Fibroblast of mammary gland (primary cell): ENCODE measurements around the gene SFXN2.
"Not testable (repeated sequence)": the region's sequence is repeated elsewhere in the genome, so short reads cannot be mapped to it uniquely, and the experiment has no call there.

Source experiments
- DNase-seq: peaks from one replicate; pipeline ENCODE4 v3.0.0-alpha.2; 2010; ENCODE audit warnings: low read depth
- H3K4me3 ChIP-seq: 2 replicates; pipeline ENCODE4 v1.5.1; 2011; ENCODE audit warnings: low read depth, mild to moderate bottlenecking, low read length, moderate library complexity; ENCODE audit not compliant: control insufficient read depth
- TF ChIP-seq, protein P1 (sequence below): conservative IDR thresholded peaks from 2 replicates; pipeline ENCODE4 v1.5.1; 2011; ENCODE audit warnings: low read depth, low read length, inconsistent platforms; ENCODE audit not compliant: control insufficient read depth, insufficient read depth

SFXN2 gene

DNA sequence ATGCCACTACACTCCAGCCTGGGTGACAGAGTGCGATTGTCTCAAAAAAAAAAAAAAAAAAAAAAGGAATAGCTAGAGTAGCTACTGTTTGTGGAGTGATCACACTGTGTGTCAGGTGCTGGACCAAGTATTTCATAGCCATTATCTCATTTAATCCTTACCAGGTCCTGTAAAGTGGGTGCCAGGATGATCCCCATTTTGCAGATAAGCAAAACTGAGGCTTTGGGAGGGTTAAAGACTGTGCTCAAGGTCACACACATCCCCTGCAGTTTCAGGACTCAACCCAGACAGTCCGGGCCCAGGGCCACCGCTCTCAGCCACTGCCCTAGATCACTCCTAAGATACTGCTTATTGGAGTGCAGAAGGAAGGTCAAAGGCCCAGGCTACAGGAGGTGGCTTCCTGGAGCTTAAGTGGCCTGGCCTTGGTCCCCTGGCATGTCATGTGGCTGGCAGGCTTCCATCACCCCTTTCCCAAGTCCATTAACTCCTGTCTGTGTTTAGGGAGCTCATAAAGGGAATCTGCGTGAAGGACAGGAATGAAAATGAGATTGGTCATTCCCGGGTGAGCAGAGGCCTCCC is 16.9 kb downstream of the SFXN2 start:
- TF ChIP-seq, protein P1, sequence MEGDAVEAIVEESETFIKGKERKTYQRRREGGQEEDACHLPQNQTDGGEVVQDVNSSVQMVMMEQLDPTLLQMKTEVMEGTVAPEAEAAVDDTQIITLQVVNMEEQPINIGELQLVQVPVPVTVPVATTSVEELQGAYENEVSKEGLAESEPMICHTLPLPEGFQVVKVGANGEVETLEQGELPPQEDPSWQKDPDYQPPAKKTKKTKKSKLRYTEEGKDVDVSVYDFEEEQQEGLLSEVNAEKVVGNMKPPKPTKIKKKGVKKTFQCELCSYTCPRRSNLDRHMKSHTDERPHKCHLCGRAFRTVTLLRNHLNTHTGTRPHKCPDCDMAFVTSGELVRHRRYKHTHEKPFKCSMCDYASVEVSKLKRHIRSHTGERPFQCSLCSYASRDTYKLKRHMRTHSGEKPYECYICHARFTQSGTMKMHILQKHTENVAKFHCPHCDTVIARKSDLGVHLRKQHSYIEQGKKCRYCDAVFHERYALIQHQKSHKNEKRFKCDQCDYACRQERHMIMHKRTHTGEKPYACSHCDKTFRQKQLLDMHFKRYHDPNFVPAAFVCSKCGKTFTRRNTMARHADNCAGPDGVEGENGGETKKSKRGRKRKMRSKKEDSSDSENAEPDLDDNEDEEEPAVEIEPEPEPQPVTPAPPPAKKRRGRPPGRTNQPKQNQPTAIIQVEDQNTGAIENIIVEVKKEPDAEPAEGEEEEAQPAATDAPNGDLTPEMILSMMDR: no peak
- no peak for DNase-seq
- H3K4me3 ChIP-seq: no peak overlapping the region

DNA sequence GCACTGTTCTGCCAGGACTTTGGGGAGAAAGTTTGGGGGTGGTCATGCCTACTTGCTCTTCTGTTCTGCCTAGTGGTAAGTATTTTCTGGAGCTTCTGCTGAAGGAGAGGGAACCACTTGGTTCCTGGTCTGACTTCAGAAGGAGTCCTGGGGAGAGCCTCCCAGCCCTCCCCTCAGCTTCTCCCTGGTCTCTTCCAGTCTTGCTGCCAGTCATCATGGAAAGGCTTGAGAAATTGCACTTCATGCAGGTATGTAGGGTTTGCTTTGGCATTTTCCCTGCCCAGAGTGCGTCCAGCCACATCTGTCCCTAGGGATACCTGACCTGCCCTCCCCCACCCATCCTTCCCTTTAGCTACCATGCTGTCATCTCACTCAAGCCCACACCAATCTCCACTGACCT is 18.2 kb downstream of the SFXN2 start:
- TF ChIP-seq, protein P1: no peak
- H3K4me3 ChIP-seq: no peak overlapping the region
- DNase-seq: no peak

DNA sequence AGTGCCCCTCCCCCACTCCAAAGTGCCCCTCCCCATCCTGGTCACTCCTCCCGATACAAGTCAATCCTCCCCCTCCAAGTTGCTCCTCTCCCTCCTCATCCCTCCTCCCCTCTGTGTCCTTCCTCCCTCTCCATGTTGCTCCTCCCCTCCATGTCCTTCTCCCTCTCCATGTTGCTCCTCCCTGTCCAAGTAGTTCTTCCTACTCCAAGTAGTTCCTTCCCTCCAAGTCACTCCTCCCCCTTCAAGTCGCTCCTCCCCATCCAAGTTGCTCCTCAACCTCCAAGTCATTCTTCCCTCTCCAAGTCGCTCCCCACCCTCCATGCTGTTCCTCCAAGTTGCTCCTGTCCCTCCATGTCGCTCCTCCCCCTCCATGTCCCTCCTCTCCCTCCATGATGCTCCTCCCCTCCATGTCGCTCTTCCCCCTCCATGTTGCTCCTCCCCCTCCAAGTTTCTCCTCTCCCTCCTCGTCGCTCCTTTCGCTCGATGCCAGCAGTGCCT is 20.7 kb downstream of the SFXN2 start:
- DNase-seq: peak; percentile 84
- TF ChIP-seq, protein P1: no peak
- H3K4me3 ChIP-seq: no peak overlapping the region

DNA sequence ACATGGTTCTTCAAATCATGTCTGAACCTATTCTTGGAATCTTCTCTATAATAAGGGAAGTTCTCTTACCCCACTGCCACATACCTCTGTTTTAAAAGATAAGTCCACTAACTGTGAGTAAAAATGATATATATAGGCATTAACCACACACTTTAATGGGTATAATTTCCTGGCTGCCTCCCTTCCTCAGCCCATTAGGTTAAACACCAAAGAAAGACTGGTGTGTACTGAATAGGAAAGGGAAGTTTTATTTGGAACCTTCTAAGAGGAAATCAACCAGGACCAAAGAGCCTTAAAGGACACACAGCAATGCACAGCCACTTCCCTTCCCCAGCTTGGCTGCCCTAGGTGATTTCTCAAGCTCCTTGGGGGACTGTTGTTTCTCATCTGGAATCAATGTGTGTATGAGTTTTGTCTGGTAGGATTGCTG is 24.3 kb downstream of the SFXN2 start:
- no peak for DNase-seq
- H3K4me3 ChIP-seq: no peak overlapping the region

DNA sequence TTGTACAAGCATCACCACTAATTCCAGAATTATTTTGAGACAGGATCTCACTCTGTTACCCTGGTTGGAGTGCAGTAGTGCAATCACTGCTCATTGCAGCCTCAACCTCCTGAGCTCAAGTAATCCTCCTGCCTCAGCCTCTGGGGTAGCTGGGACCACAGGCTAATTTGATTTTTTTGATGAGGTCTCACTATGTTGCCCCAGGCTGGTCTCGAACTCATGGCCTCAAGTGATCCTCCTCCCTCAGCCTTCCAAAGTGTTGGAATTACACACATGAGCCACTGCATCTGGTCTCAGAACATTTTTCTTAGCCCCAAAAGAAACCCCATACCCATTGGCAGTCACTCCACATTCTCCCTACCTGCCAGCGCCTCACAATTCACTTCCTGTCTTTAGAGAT is 25.8 kb downstream of the SFXN2 start:
- DNase-seq: no peak
- TF ChIP-seq, protein P1: no peak
- H3K4me3 ChIP-seq: no peak overlapping the region

More for the DNA sequence above, 24.3 kb downstream of the SFXN2 start:
- TF ChIP-seq, protein P1: no peak

DNA sequence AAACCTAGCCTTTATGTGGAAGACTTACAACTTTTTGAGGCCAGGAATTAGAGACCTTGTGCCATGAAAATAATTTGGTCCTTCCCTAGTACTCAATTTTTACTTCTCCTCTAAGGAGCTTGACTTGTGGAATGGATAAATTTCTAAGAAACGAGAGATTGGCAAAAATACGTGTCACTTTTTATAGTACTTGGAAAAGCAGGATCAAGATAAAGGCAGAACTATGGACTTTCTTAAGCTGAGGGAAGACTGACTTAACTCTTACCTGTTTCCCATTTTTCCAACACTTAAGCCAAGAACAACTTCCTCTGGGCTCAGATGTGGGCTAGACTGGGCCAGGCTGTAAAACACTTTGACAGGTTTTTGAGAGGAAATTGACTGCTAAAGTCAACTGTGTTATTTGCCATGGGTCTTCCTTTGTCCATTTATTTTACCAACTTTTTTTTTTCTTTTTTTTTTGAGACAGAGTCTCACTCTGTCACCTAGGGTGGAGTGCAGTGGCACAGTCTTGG is 27.3 kb downstream of the SFXN2 start:
- TF ChIP-seq, protein P1: no peak
- DNase-seq: no peak
- H3K4me3 ChIP-seq: no peak overlapping the region

DNA sequence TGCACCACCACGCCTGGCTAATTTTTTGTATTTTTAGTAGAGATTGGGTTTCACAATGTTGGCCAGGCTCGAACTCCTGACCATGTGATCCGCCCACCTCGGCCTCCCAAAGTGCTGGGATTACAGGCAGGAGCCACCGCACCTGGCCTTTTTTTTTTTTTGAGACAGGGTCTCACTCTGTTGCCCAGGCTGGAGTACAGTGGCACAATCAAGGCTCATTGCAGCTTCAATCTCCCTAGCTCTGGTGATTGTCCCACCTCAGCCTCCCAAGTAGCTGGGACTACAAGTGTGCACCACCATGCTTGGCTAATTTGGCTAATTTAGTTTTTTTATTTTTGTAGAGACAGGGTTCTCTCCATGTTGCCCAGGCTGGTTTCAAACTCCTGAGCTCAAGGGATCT is 27.9 kb downstream of the SFXN2 start:
- DNase-seq: not testable (repeated sequence)

More for the DNA sequence above, 27.9 kb downstream of the SFXN2 start:
- not testable (repeated sequence) for H3K4me3 ChIP-seq
